ENCODE data around the gene CSNK1D. TPM values are rescaled to one million over a fixed set of nuclear protein-coding genes. Genes with fewer than 3 reads are reported as not detected.
A peak's percentile ranks its signal among the peaks of the same experiment; 100 is the strongest.

Gene CSNK1D
- total RNA-seq: 86.8 TPM

GRCh38 chr17:82273327-82274133 is at the start of gene CSNK1D:
TSS of gene CSNK1D (minus strand) at chr17:82273700. CDS start at chr17:82273381, 319 bp downstream.
- DNase-seq (ENCODE audit: low spot score in 2 of 2): peak; percentile 54 to 95
- intact Hi-C loops (cut with DNase I): loop anchor here (1.0 to 2.0 kb wide), 3 partner anchors 19 to 61 kb away; partner anchors contain the start of gene CCDC57
- H3K9me3 ChIP-seq: no peaks in the 10 kb centered on the region
- no peaks in the 10 kb centered on the region for H3K27me3 ChIP-seq
- TF ChIP-seq CTCF (IDR thresholded peaks at IDR 0.05): no peak
- H3K4me1 ChIP-seq: peaks cover 11 to 25% of the 10 kb centered on the region in 2 donors
- peak within 1 kb of the TSS; percentile 87 to 99 for H3K4me3 ChIP-seq
- H3K27ac ChIP-seq: peak within 1 kb of the TSS; percentile 97 to 99
- peaks cover 17 to 25% of the 10 kb centered on the region in 2 donors for H3K36me3 ChIP-seq

- Histone ChIP-seq H3K4me3 (no peak overlapping the region), H3K27me3 (peaks cover 5% of the 10 kb centered on the region), H3K9me3 (no peaks in the 10 kb centered on the region), H3K27ac (no peak overlapping the region), H3K36me3 (no peaks in the 10 kb centered on the region), H3K4me1 (peaks cover 0 to 5% of the 10 kb centered on the region in 2 donors)
- DNase-seq (ENCODE audit: low spot score in 2 of 2): no peak
- intact Hi-C loops (cut with DNase I): no loop called here
- no peak for TF ChIP-seq CTCF (IDR thresholded peaks at IDR 0.05)
Measured at GRCh38 chr17:82322526-82323453, 49.3 kb upstream of the CSNK1D start.

- Histone ChIP-seq H3K36me3 (no peaks in the 10 kb centered on the region), H3K4me3 (no peak overlapping the region), H3K27me3 (peaks cover 5% of the 10 kb centered on the region), H3K9me3 (no peaks in the 10 kb centered on the region), H3K4me1 (peaks cover 0 to 5% of the 10 kb centered on the region in 2 donors), H3K27ac (no peak overlapping the region)
- no peak for TF ChIP-seq CTCF (IDR thresholded peaks at IDR 0.05)
- intact Hi-C loops (cut with DNase I): loop anchor here (1.0 to 2.0 kb wide), 2 partner anchors 85 to 116 kb away; no protein-coding TSS in a partner anchor
- DNase-seq (ENCODE audit: low spot score in 2 of 2): no peak
Measured at GRCh38 chr17:82321947-82322466, 48.5 kb upstream of the CSNK1D start.

GRCh38 chr17:82320956-82321927 is 47.7 kb upstream of the CSNK1D start:
- peak; percentile 95 to 96 (median 96) for TF ChIP-seq CTCF (IDR thresholded peaks at IDR 0.05)
- H3K27ac ChIP-seq: no peak overlapping the region
- no peaks in the 10 kb centered on the region for H3K36me3 ChIP-seq
- H3K4me3 ChIP-seq: no peak overlapping the region
- H3K4me1 ChIP-seq: peaks cover 0 to 5% of the 10 kb centered on the region in 2 donors
- peaks cover 7% of the 10 kb centered on the region for H3K27me3 ChIP-seq
- H3K9me3 ChIP-seq: no peaks in the 10 kb centered on the region
- intact Hi-C loops (cut with DNase I): loop anchor here (1.0 to 2.0 kb wide), 2 partner anchors 84 to 115 kb away; no protein-coding TSS in a partner anchor
- DNase-seq (ENCODE audit: low spot score in 2 of 2): no peak
